NCI-H1105 (cell line): ENCODE results near the gene SLC7A9.

Experiments used
- DNase-seq: peaks from one replicate; lab custom pipeline; 2025; lab: John Stamatoyannopoulos, UW

SLC7A9 gene

GRCh38 chr19:32828643-32829344 is 40.8 kb downstream of the SLC7A9 start:
- DNase-seq = no peak

DNA sequence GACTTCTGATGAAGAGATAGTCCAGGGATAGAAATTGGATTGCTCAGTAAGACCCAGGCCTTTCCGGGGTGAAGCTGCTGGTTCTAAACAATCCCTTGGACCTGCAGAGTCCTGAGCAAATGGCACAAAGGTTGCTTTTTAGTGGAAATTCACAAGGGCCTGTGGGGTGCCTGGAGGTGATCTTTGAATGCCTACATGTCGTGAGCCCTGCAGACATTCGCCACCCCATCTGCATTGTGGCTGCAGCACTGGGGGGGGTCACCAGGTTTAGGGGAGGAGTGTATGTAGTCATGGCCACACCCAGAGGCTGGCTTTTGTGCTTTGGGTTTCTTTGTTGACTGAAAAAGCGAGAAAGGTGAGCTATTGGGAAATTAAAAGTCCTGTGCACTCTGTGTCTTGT is 41.4 kb downstream of the SLC7A9 start:
- no peak for DNase-seq

DNA sequence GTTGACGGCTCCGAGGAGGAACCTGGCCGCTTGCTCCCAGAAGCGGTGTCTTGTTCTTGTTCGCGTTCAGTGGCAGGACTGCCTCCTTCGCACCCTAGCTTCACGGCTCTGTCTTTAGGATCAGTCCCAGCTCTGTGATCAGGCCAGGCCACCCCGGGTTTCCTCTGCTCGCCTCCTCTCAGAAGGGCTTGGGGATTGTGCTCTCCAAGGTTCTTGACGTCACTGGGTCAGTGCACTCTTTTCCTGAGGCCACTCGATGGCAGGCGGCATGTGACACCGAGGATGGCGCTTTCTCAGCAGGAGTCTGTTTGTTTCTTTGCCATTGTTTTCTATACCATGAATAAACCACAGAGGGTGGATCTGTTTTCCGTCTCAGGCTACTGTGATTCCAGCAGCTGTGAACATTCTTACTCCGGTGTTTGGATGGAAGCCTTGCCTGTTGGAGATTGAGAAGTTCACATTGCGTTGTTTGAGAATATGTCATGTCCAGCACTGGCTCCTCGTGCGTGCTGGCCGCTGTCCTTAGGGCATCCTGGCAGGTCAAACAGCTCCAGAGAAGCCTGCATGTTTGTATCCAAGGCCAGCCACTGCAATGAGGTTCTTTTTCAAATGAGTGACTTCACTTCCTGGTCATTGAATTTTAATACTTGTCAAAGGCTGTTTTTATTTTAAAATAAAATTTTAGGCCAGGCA is 44.5 kb downstream of the SLC7A9 start:
- no peak for DNase-seq

DNA sequence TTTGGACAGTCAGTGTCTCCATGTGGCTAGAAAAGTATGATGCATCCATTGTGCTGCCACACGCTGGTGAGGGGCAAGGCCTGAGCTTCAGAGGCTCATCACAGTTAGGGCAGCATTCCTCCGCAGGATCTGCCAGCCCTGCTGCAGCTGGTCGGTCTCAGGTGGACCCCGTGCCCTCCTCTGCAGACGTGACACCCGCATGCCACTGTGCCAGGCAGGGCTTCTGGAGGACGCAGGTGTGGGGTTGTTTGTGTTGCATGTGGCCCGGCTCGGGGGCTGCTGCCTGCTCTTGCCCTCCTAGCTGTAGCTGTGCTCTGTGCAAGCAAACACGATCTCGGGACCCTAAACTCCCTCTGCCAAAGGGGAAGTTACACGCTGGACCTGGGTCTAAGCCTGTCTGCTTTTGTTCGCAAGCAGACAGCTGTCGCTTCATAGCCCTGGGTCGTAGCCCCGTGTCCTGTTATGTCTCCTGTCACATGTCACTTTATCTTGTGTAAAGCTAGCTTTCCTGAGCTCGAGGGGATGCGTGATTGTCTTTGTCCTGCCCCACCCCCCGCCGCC is 45.3 kb downstream of the SLC7A9 start:
- no peak for DNase-seq

GRCh38 chr19:32823747-32824102 is 45.8 kb downstream of the SLC7A9 start:
- DNase-seq = no peak

DNA sequence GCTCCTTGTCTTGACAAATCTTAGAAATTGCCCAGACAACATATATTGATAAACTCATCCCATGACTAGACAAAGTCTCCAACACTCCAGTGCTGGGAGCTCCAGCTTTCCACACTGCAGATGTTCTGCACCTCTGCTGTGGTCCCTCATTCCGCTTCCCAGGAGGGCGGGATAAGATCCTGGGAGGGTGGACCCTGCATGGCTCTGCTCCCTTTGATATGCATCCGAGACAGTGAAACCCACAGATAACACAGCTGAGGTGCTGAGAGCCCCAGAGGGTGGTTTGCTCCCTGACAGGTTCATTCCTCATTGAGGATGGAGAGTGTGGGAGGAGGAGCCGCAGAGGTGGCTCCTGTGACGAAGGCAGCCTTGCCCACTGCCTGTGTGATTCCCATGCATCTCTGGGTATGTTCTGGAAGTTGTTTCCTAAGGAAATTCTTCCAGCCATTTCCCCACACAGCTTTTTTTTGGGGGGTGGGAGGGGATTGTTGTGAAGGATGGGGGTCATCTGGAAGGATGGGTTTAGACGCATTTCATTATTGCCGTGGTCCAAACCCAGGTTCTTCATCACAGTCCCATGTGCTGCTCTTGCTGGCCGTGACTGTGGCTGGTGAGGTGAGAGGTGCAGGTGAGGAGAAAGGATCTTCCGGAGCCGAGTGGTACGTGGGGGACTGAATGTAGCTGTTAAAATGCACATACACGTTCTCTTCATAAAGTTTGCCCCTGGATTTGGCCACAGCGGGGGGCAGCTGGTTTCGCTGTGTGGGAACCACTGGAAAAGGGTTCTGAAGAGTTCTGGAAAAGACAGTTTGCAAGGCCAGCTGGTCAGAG is 46.4 kb downstream of the SLC7A9 start:
- DNase-seq = no peak

GRCh38 chr19:32819419-32820400 is 49.9 kb downstream of the SLC7A9 start:
- no peak for DNase-seq

- no peak for DNase-seq
Measured at GRCh38 chr19:32818536-32818935, 51.0 kb downstream of the SLC7A9 start.

GRCh38 chr19:32817569-32818476 is 51.7 kb downstream of the SLC7A9 start:
- DNase-seq = no peak

DNA sequence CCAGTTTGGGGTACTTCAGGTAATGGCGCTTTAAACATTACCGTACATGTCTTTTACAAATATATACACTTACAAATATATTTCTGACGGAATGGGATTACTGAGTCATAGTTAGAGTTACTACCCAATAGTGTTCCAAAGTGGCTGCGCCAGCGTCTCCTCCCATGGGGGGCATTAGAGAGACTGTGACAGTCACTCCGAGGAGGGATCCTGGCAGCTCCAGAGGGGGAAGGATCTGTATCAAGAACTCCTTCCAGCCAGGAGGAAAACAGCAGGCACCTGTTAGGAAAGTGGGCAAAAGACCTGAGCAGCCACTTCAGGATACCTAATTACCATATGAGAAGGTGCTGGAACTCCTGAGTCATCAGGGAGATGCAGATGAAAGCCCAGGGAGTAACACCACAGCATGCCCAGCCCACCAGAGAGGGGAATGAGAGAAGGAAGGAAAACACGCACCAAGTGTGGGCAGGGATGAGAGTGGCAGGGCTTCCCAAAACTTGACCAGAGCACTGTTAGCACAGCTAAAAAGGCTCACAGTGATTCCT is 52.9 kb downstream of the SLC7A9 start:
- DNase-seq = no peak

GRCh38 chr19:32814624-32815023 is 54.9 kb downstream of the SLC7A9 start:
- no peak for DNase-seq

- no peak for DNase-seq
Measured at GRCh38 chr19:32813862-32814425, 55.6 kb downstream of the SLC7A9 start.

GRCh38 chr19:32812571-32812970 is 57.0 kb downstream of the SLC7A9 start:
- no peak for DNase-seq

GRCh38 chr19:32812036-32812435 is 57.5 kb downstream of the SLC7A9 start:
- no peak for DNase-seq

DNA sequence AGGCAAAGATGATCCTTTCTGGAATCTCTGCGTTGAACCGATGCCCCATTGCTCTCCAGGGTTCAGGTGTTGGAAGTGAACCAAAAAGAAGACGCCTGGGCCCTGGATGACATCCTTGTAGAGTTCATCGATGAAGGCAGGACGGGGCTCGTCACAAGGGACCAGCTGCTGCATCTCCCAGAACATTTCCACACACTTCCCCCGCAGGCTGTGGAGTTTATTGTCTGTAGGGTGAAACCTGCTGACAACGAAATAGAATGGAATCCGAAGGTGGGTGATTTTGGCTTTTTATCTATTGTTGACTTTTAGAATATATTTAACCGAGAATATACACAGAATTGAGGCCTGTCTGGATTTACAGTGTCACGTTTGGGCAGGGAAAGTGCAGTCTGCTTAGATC is 58.4 kb downstream of the SLC7A9 start:
- no peak for DNase-seq

DNA sequence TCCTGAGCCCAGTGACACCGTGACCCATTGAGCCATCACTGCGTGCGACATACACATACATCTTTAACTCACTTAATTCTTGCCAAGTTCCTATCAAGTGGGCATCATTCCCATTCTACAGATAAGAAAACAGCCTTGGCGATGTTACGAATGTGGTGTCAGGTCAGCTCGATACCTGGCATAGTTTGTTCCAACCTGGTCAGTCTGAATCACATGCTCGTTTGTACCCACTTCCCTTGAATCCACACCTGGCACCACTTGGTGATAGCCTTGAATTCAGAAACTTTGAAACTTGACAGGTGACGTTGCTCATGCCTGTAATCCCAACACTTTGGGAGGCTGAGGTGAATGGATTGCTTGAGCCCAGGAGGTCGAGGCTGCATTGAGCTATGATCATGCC is 59.1 kb downstream of the SLC7A9 start:
- DNase-seq = no peak

DNA sequence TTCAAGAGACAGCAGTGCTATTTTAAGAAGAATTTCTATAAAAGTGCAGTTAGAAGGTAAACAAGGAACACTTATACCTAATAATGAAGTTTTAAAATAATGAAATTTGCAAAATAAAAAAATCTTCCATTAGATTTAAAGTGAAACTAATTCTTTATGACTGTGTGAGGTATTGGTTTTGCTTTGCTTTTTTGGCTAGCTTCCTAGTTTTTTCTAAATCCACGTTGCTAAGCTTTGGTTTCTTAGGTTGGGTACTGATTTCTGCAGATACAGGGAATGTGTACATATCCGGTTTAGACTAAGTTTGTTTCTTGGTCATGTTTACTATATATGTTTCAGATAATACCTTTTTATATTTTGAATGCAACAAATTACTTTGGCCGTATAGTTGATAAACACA is 59.8 kb downstream of the SLC7A9 start:
- no peak for DNase-seq

DNA sequence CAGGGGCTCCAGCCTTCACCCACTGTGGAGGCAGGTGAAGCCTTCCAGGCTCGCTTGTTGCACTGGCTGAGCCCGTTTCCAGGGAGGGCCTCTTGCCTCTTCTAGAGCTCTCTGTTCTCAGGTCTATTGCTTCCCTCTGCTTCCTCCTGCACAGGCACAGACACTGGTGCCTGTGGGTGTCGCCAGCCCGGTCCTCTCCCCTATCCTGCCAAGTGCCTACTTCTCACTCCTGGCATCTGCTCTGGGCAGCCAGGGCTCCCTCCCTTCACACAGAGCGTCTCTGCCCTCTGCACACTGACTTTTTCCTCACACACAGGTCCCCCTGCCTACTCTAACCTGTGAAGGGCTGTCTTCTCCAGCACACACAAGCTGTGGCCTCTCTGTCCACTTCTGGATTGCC is 60.3 kb downstream of the SLC7A9 start:
- DNase-seq = no peak

DNA sequence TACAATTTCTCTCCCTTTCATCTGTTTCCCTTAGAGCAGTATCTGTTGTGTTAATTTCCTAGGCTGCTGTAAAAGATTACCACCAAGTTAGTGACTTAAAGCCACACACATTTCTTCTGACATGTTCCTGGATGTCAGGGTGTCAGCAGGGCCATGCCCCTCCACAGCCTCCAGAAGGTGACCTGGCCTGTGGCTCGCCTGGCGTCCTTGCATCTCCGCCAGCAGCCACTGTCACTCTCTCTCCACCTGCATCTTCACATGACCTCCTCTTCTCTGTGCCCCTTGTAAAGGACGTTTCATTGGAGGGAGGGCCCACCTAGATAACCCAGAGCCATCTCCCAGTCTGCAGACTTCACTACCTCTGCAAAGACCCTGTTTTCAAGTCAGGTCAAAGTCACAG is 61.3 kb downstream of the SLC7A9 start:
- DNase-seq = no peak

- no peak for DNase-seq
Measured at GRCh38 chr19:32802840-32803239, 66.7 kb downstream of the SLC7A9 start.
